ENCODE measurements around the gene SPTBN2.

Gene SPTBN2

GRCh38 chr11:66653123-66653522, 75.9 kb downstream of the SPTBN2 start:
- TF ChIP-seq TCF12 (IDR thresholded peaks at IDR 0.05; ENCODE audit: low read depth) (no peak), ZBTB7A (IDR thresholded peaks at IDR 0.05; ENCODE audit: low read depth) (no peak), TEAD4 (IDR thresholded peaks at IDR 0.05) (no peak), RAD21 (IDR thresholded peaks at IDR 0.05; ENCODE audit: low read depth) (no peak), USF1 (IDR thresholded peaks at IDR 0.05) (no peak), MAX (IDR thresholded peaks at IDR 0.05) (no peak), CEBPB (IDR thresholded peaks at IDR 0.05) (no peak), TAF1 (IDR thresholded peaks at IDR 0.05; ENCODE audit: low read depth) (no peak), CREB1 (IDR thresholded peaks at IDR 0.05; ENCODE audit: low read depth) (no peak)

GRCh38 chr11:66652651-66653050, 76.4 kb downstream of the SPTBN2 start:
- no peak for TF ChIP-seq RAD21 (IDR thresholded peaks at IDR 0.05; ENCODE audit: low read depth)
- TF ChIP-seq USF1 (IDR thresholded peaks at IDR 0.05) = no peak
- no peak for TF ChIP-seq NFIC (IDR thresholded peaks at IDR 0.05)

- TF ChIP-seq MAX (IDR thresholded peaks at IDR 0.05) (no peak), EGR1 (IDR thresholded peaks at IDR 0.05) (no peak), CREB1 (IDR thresholded peaks at IDR 0.05; ENCODE audit: low read depth) (no peak), REST (IDR thresholded peaks at IDR 0.05; ENCODE audit: low read depth) (no peak), RAD21 (IDR thresholded peaks at IDR 0.05; ENCODE audit: low read depth) (no peak), TEAD4 (IDR thresholded peaks at IDR 0.05) (no peak), ZBTB7A (IDR thresholded peaks at IDR 0.05; ENCODE audit: low read depth) (no peak), TAF1 (IDR thresholded peaks at IDR 0.05; ENCODE audit: low read depth) (no peak), CEBPB (IDR thresholded peaks at IDR 0.05) (no peak), TCF12 (IDR thresholded peaks at IDR 0.05; ENCODE audit: low read depth) (no peak)
Observed at GRCh38 chr11:66651016-66651415, 78.0 kb downstream of the SPTBN2 start.

- TF ChIP-seq YY1 (IDR thresholded peaks at IDR 0.05; ENCODE audit: low read depth) (no peak), ZBTB7A (IDR thresholded peaks at IDR 0.05; ENCODE audit: low read depth) (no peak), RAD21 (IDR thresholded peaks at IDR 0.05; ENCODE audit: low read depth) (no peak), CEBPB (IDR thresholded peaks at IDR 0.05) (no peak), TCF12 (IDR thresholded peaks at IDR 0.05; ENCODE audit: low read depth) (no peak), REST (IDR thresholded peaks at IDR 0.05; ENCODE audit: low read depth) (no peak), NFIC (IDR thresholded peaks at IDR 0.05) (no peak), EGR1 (IDR thresholded peaks at IDR 0.05) (no peak), FOXM1 (IDR thresholded peaks at IDR 0.05; ENCODE audit: borderline replicate concordance, low read depth) (no peak), EP300 (IDR thresholded peaks at IDR 0.05; ENCODE audit: borderline replicate concordance) (no peak)
Observed at GRCh38 chr11:66649903-66650302, 79.1 kb downstream of the SPTBN2 start.

GRCh38 chr11:66646828-66647227, 82.2 kb downstream of the SPTBN2 start:
- no peak for TF ChIP-seq CREB1 (IDR thresholded peaks at IDR 0.05; ENCODE audit: low read depth)
- TF ChIP-seq USF1 (IDR thresholded peaks at IDR 0.05) = no peak
- TF ChIP-seq RAD21 (IDR thresholded peaks at IDR 0.05; ENCODE audit: low read depth) = no peak
- no peak for TF ChIP-seq EGR1 (IDR thresholded peaks at IDR 0.05)
- TF ChIP-seq TEAD4 (IDR thresholded peaks at IDR 0.05) = no peak
- no peak for TF ChIP-seq EP300 (IDR thresholded peaks at IDR 0.05; ENCODE audit: borderline replicate concordance)
- TF ChIP-seq CEBPB (IDR thresholded peaks at IDR 0.05) = no peak
- no peak for TF ChIP-seq NFIC (IDR thresholded peaks at IDR 0.05)
- no peak for TF ChIP-seq TAF1 (IDR thresholded peaks at IDR 0.05; ENCODE audit: low read depth)

GRCh38 chr11:66643745-66644437, 85.1 kb downstream of the SPTBN2 start:
- TF ChIP-seq EP300 (IDR thresholded peaks at IDR 0.05; ENCODE audit: borderline replicate concordance) (no peak), RAD21 (IDR thresholded peaks at IDR 0.05; ENCODE audit: low read depth) (no peak), TCF12 (IDR thresholded peaks at IDR 0.05; ENCODE audit: low read depth) (no peak), MAX (IDR thresholded peaks at IDR 0.05) (no peak), FOXM1 (IDR thresholded peaks at IDR 0.05; ENCODE audit: borderline replicate concordance, low read depth) (no peak), YY1 (IDR thresholded peaks at IDR 0.05; ENCODE audit: low read depth) (no peak), TAF1 (IDR thresholded peaks at IDR 0.05; ENCODE audit: low read depth) (no peak), REST (IDR thresholded peaks at IDR 0.05; ENCODE audit: low read depth) (no peak), CREB1 (IDR thresholded peaks at IDR 0.05; ENCODE audit: low read depth) (no peak), USF1 (IDR thresholded peaks at IDR 0.05) (no peak), ZBTB7A (IDR thresholded peaks at IDR 0.05; ENCODE audit: low read depth) (no peak), NFIC (IDR thresholded peaks at IDR 0.05) (no peak), TEAD4 (IDR thresholded peaks at IDR 0.05) (no peak), CEBPB (IDR thresholded peaks at IDR 0.05) (no peak), EGR1 (IDR thresholded peaks at IDR 0.05) (no peak)

All from Ishikawa (cell line).